DMS114 treated with DMSO at 0.1 percent for 48 hours (cell line): ENCODE data around the gene THAP3.

ENCODE experiments used
- DNase-seq: peaks from one replicate; lab custom pipeline; 2025; ENCODE audit not compliant: unreplicated experiment; lab: John Stamatoyannopoulos, UW

Gene THAP3

GRCh38 chr1:6666696-6667095 is 42.0 kb downstream of the THAP3 start:
- no peak for DNase-seq

GRCh38 chr1:6667139-6667538 is 42.5 kb downstream of the THAP3 start:
- DNase-seq = no peak

GRCh38 chr1:6668503-6668902 is 43.8 kb downstream of the THAP3 start:
- no peak for DNase-seq

GRCh38 chr1:6672558-6672957 is 47.9 kb downstream of the THAP3 start:
- DNase-seq = no peak

GRCh38 chr1:6673816-6674398 is 49.2 kb downstream of the THAP3 start:
- DNase-seq = no peak

GRCh38 chr1:6674771-6675170 is 50.1 kb downstream of the THAP3 start:
- no peak for DNase-seq

- DNase-seq = no peak
Observed at GRCh38 chr1:6675941-6676340, 51.3 kb downstream of the THAP3 start.
